HG02973 (cell line): ENCODE measurements around the gene DAPK1.
"Not testable (repeated sequence)": the region's sequence is repeated elsewhere in the genome, so short reads cannot be mapped to it uniquely, and the experiment has no call there.

Experiments used
- ATAC-seq: cut with Tn5 transposase; IDR thresholded peaks from one replicate; pipeline ENCODE4 v1.9.1; 2021; ENCODE audit warnings: moderate library complexity; ENCODE audit not compliant: unreplicated experiment

DAPK1 gene

GRCh38 chr9:87729246-87729645 lies 231.6 kb downstream of the DAPK1 start:
- no peak for ATAC-seq

GRCh38 chr9:87731321-87731720 lies 233.7 kb downstream of the DAPK1 start:
- no peak for ATAC-seq

DNA sequence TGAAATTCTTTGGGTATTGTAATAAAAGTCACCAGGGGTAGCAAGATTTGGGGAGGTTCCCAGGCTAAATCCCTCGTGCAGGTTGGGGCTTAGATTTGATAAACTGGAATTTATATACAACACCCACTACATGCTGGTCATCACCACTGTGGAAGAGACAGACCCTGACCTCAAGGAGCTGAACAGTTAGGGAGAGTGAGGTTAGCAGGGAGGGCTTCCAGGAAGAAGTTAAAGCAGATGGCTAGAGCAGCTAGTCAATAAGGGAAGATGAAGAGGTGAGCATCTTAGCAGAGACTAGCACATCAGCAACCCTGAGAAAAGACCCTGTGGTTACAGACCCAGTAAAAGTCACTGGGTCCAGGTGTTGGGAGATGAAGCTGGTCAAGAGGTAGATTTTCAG lies 234.7 kb downstream of the DAPK1 start:
- ATAC-seq = no peak

DNA sequence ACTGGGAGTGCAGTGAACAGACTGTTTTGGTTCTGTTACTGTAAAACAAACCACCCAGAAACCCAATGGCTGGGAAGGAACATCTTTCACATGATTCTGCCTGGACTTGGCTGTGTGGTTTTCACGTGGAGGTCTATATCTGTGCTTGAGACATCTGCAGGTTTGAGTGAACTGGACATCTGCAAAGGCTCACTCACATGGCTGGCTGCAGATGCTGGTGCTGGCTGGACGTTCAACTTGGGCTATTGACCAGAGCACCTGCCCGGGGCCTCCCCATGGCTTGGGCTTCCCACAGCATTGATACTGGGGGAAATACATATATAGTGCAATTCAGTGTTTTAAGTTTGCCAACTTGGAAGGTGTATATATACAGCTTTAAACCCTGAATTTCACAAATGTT lies 235.1 kb downstream of the DAPK1 start:
- no peak for ATAC-seq

DNA sequence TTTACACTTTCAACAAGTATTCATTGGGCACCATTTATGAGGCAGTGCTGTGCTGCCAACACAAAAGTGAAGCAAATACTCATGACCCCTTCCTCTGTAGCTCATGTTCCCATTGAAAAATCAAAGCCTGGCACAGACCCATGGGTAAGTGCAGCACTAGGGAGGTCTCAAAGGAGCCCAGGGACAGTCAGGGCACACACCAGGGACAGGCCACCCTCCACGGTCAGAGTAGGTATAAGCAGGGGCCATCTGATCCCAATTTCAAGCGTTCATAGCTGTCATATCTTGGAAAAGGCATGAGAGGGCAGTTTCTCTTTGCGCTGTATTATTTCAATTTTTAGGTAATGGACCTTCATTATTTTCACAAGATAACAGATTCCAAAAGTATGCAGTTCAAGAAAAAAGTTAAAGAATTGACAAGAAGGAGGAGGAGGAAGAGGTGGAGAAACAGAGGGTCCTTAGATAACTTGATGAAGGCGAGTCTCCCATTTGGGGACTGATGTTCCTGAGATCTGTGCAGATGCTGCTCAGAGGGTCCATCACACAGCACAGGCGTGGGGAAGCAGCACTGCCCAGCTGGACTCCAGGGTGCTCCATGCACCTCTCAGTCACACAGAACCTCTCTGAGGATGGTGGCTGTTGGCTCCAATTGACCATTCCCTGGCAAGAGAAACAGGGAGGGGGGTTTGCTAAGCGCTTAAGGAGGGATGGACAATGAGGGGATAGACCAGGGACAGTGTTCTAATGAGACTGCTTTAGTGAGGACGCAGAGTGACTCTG lies 235.8 kb downstream of the DAPK1 start:
- ATAC-seq = no peak

- no peak for ATAC-seq
Measured at GRCh38 chr9:87734106-87734505, 236.4 kb downstream of the DAPK1 start.

DNA sequence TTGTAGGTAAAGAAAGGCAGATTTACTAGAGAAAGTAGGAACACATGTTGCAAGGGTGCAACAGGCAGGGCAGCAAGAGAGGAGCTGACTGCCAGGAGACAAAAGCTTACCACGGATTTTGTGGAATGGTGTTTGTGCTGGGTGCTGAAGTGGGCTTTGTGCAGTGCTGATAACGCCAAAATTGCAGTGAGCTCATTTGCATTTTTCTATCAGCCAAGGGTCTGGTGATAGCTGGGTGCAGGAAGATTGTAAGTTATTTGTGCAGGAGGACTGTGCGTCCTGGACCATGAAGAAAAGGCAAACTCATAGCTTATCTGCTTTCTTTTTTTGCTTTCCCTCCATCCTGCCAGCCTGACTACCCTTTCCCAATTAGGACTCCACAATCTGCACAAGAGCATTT lies 241.9 kb downstream of the DAPK1 start:
- ATAC-seq = no peak

DNA sequence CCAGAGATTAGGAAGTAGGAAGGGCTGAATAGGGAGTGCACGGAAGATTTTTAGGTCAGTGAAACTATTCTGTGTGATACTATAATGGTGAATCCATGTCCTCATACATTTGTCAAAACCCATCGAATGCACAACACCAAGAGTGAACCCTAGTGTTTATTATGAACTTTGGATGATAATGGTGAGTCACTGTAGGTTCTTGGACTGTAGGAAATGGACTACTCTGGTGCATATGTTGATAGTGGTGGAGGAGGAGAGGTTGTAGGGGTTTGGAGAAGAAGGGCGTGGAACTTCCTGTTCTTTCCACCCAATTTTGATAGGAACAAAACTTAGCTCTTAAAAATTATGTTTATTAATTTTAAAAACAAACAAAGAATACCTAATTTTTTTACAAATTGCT lies 242.5 kb downstream of the DAPK1 start:
- no peak for ATAC-seq

DNA sequence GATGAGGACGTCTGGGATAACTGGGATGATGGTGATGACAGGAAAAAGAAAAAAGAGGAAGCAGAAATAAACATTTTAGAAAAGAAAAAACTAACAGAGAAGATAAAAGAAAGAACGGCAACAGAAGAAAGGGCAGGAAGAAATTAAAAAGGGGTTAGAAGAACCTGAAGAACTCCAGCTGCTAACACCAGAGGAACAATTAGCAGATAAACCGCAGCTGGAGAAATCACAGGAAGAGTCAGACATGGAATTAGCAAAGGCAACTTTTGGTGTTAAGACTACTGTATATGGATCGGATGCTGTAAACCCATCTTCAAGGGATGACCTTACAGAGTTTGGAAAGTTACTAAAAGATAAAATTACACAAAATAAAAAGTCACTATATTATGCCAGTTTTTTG lies 243.7 kb downstream of the DAPK1 start:
- ATAC-seq = no peak

GRCh38 chr9:87741891-87742290 lies 244.2 kb downstream of the DAPK1 start:
- ATAC-seq = no peak

GRCh38 chr9:87742813-87743428 lies 245.3 kb downstream of the DAPK1 start:
- ATAC-seq = no peak

- ATAC-seq = not testable (repeated sequence)
Measured at GRCh38 chr9:87744247-87744646, 246.6 kb downstream of the DAPK1 start.

GRCh38 chr9:87746186-87746585 lies 248.5 kb downstream of the DAPK1 start:
- no peak for ATAC-seq

GRCh38 chr9:87748881-87749280 lies 251.2 kb downstream of the DAPK1 start:
- no peak for ATAC-seq

DNA sequence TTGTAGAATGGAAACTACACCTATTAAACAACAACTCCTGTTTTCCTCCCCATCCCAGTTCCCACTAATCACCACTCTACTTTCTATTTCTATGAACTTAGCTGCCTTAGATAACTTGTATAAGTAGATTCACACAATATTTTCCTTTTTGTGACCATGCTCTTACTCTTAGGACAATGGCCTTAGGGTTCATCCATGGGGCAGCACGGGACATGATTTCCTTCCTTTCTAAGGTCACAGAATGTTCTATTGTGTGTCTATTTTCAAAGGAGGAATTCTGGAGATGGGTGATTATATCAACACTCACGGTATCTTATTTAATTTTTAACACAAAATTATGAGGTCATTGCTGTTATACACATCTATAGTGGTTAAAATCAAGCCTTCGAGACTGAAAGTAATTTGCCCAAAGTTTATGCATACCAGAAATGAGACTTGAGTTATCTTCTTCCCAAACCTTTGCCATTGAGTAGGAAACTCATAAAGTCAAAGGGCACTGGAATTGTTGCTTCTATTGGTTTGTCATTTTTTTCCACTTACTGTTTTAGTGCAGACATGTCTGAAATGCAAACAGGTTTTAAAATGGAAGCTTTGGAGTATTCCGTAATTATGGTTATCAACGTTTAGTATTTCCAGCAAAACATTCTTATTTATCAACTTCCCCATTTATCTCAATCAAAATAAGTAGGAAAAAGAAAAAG lies 251.8 kb downstream of the DAPK1 start:
- no peak for ATAC-seq

- ATAC-seq = no peak
Measured at GRCh38 chr9:87750726-87751125, 253.1 kb downstream of the DAPK1 start.

DNA sequence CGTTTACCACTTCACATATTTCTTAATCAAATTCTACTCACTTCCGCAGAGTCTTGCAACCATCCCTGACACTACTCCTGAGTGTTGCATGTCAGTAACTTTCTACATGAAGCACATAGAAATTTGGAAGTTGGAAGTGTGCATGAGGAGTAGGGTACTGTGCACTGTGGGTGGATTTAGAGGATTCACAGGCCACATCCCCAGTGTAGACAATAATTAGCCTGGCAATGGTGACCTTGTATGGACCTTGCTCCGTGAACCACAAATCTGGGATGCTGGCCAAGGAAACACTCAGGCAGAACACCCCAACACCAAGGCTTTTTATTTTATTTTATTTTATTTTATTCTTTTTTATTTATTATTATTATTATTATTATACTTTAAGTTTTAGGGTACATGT lies 253.8 kb downstream of the DAPK1 start:
- no peak for ATAC-seq

DNA sequence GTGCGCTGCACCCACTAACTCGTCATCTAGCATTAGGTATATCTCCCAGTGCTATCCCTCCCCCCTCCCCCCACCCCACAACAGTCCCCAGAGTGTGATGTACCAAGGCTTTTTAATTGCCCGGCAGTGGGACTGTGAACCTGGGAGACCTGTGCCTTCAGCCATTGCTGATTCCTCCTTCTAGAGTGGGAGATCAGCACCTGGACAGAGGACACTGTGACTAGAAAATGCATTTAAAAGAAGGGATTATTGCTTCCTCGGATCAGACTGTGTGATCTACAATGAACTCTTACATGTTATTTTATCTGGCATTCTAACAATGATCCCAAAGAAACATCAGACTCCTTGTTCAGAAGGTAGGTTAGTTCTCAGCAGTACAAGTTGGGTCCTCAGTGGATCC lies 254.2 kb downstream of the DAPK1 start:
- no peak for ATAC-seq

- ATAC-seq = no peak
Measured at GRCh38 chr9:87753313-87753712, 255.6 kb downstream of the DAPK1 start.
